ENCODE results near the gene MTA3. TPM values are rescaled to one million over a fixed set of nuclear protein-coding genes. Genes with fewer than 3 reads are reported as not detected.

MTA3 gene
- total and polyA plus RNA-seq, 2 donors (not counting 1 experiment from before 2014, with no cell fraction given): 31.0 to 47.7 TPM

- DNase-seq (ENCODE audit: low read depth in 2 of 2): no peak
- H3K36me3 ChIP-seq (ENCODE audit: control insufficient read depth, insufficient read depth, low read length): no peaks in the 10 kb centered on the region
- H3K4me2 ChIP-seq (ENCODE audit: extremely low read depth, insufficient read depth, low read length): no peak overlapping the region
- H3K27me3 ChIP-seq (ENCODE audit: control insufficient read depth, insufficient read depth, low read length): no peaks in the 10 kb centered on the region
- no peak overlapping the region for H3K9ac ChIP-seq (ENCODE audit: insufficient read depth, low read length)
- no peak overlapping the region for H2AFZ ChIP-seq (ENCODE audit: low read length)
- H3K9me3 ChIP-seq (ENCODE audit: control insufficient read depth, insufficient read depth, low read depth, low read length): no peaks in the 10 kb centered on the region
- no peaks in the 10 kb centered on the region for H3K79me2 ChIP-seq (ENCODE audit: control insufficient read depth, insufficient read depth, low read length)
- TF ChIP-seq CTCF (conservative IDR thresholded peaks at IDR 0.05 in 1 of 2, IDR thresholded peaks at IDR 0.05 in 1 of 2; ENCODE audit: low read depth in 1 of 2, low read length in 2 of 2): no peak
- no peak for TF ChIP-seq EZH2 (IDR thresholded peaks at IDR 0.05; ENCODE audit: low read length, missing control alignments)
- no peak overlapping the region for H3K27ac ChIP-seq (ENCODE audit: insufficient read depth, low read length)
- H3K4me3 ChIP-seq (replicated peaks in 1 of 4; ENCODE audit: control extremely low read depth in 1 of 4, insufficient read depth in 1 of 4, low read depth in 3 of 4, low read length in 4 of 4): no peak overlapping the region
- no peaks in the 10 kb centered on the region for H3K4me1 ChIP-seq (ENCODE audit: control insufficient read depth, extremely low read depth, insufficient read depth, low read length)
- no peaks in the 10 kb centered on the region for H4K20me1 ChIP-seq (ENCODE audit: control insufficient read depth, extremely low read depth, insufficient read depth, low read length)
Observed at GRCh38 chr2:42743659-42743990, 175.2 kb downstream of the MTA3 start.

GRCh38 chr2:42744545-42745082 is 176.2 kb downstream of the MTA3 start:
- Histone ChIP-seq H4K20me1 (ENCODE audit: control insufficient read depth, extremely low read depth, insufficient read depth, low read length) (no peaks in the 10 kb centered on the region), H3K79me2 (ENCODE audit: control insufficient read depth, insufficient read depth, low read length) (no peaks in the 10 kb centered on the region), H3K4me2 (ENCODE audit: extremely low read depth, insufficient read depth, low read length) (no peak overlapping the region), H3K4me3 (replicated peaks in 1 of 4; ENCODE audit: control extremely low read depth in 1 of 4, insufficient read depth in 1 of 4, low read depth in 3 of 4, low read length in 4 of 4) (no peak overlapping the region), H3K27ac (ENCODE audit: insufficient read depth, low read length) (no peak overlapping the region), H3K4me1 (ENCODE audit: control insufficient read depth, extremely low read depth, insufficient read depth, low read length) (no peaks in the 10 kb centered on the region), H3K36me3 (ENCODE audit: control insufficient read depth, insufficient read depth, low read length) (no peaks in the 10 kb centered on the region), H2AFZ (ENCODE audit: low read length) (no peak overlapping the region), H3K27me3 (ENCODE audit: control insufficient read depth, insufficient read depth, low read length) (no peaks in the 10 kb centered on the region), H3K9me3 (ENCODE audit: control insufficient read depth, insufficient read depth, low read depth, low read length) (no peaks in the 10 kb centered on the region), H3K9ac (ENCODE audit: insufficient read depth, low read length) (no peak overlapping the region)
- TF ChIP-seq EZH2 (IDR thresholded peaks at IDR 0.05; ENCODE audit: low read length, missing control alignments): no peak
- TF ChIP-seq CTCF (conservative IDR thresholded peaks at IDR 0.05 in 1 of 2, IDR thresholded peaks at IDR 0.05 in 1 of 2; ENCODE audit: low read depth in 1 of 2, low read length in 2 of 2): no peak
- no peak for DNase-seq (ENCODE audit: low read depth in 2 of 2)

- DNase-seq (ENCODE audit: low read depth in 2 of 2): no peak
Observed at GRCh38 chr2:42747422-42747821, 179.0 kb downstream of the MTA3 start.

More at GRCh38 chr2:42747422-42747821, 179.0 kb downstream of the MTA3 start:
- H3K27ac ChIP-seq (ENCODE audit: insufficient read depth, low read length): no peak overlapping the region
- H3K4me2 ChIP-seq (ENCODE audit: extremely low read depth, insufficient read depth, low read length): no peak overlapping the region
- H4K20me1 ChIP-seq (ENCODE audit: control insufficient read depth, extremely low read depth, insufficient read depth, low read length): no peaks in the 10 kb centered on the region
- H2AFZ ChIP-seq (ENCODE audit: low read length): no peak overlapping the region
- H3K36me3 ChIP-seq (ENCODE audit: control insufficient read depth, insufficient read depth, low read length): no peaks in the 10 kb centered on the region
- no peaks in the 10 kb centered on the region for H3K9me3 ChIP-seq (ENCODE audit: control insufficient read depth, insufficient read depth, low read depth, low read length)
- H3K4me3 ChIP-seq (replicated peaks in 1 of 4; ENCODE audit: control extremely low read depth in 1 of 4, insufficient read depth in 1 of 4, low read depth in 3 of 4, low read length in 4 of 4): no peak overlapping the region
- H3K79me2 ChIP-seq (ENCODE audit: control insufficient read depth, insufficient read depth, low read length): no peaks in the 10 kb centered on the region
- no peaks in the 10 kb centered on the region for H3K27me3 ChIP-seq (ENCODE audit: control insufficient read depth, insufficient read depth, low read length)
- H3K9ac ChIP-seq (ENCODE audit: insufficient read depth, low read length): no peak overlapping the region
- no peaks in the 10 kb centered on the region for H3K4me1 ChIP-seq (ENCODE audit: control insufficient read depth, extremely low read depth, insufficient read depth, low read length)
- TF ChIP-seq EZH2 (IDR thresholded peaks at IDR 0.05; ENCODE audit: low read length, missing control alignments) (no peak), CTCF (conservative IDR thresholded peaks at IDR 0.05 in 1 of 2, IDR thresholded peaks at IDR 0.05 in 1 of 2; ENCODE audit: low read depth in 1 of 2, low read length in 2 of 2) (no peak)

Data from fibroblast of lung (primary cell).